Measurements from ENCODE around the gene SLC44A3. TPM values are rescaled to one million over a fixed set of nuclear protein-coding genes. Genes with fewer than 3 reads are reported as not detected.

Gene SLC44A3
- total and polyA plus RNA-seq, 2 of the 4 experiments (the other 2 are of a cell fraction): 0.31 to 0.54 TPM

- no peak for ATAC-seq (ENCODE audit: low read depth)
- BruUV-seq (replicated peaks): no TSS peak
Observed at GRCh38 chr1:94821636-94822305, 1.6 kb downstream of the SLC44A3 start.

More at GRCh38 chr1:94821636-94822305, 1.6 kb downstream of the SLC44A3 start:
- no peak overlapping the region for H3K23ac ChIP-seq (ENCODE audit: low read depth, low read length)
- H2BK5ac ChIP-seq (ENCODE audit: low read depth, low read length, poor library complexity, severe bottlenecking): no peak overlapping the region
- no peak overlapping the region for H3K9ac ChIP-seq (ENCODE audit: low read depth, low read length)
- ChIA-PET POLR2A (ENCODE audit: unreplicated experiment) (no interaction called here), CTCF (interaction anchor here (0.6 kb wide), 1 partner anchor 15 kb away, joined by 3 read pairs; no protein-coding TSS in a partner anchor)
- H3K9me1 ChIP-seq (ENCODE audit: insufficient read depth, low read length): peaks cover 6% of the 10 kb centered on the region; the same call in 1 of the 2 replicates
- H2BK120ac ChIP-seq (ENCODE audit: low read depth, low read length): no peak overlapping the region
- no peak overlapping the region for H3K56ac ChIP-seq (ENCODE audit: extremely low read depth, insufficient read depth, low read length)
- H3K79me1 ChIP-seq (ENCODE audit: low read depth in 1 of 2, low read length in 2 of 2): no peaks in the 10 kb centered on the region
- no CpG with 5 or more reads among the region's 9 CpGs for WGBS, 2 experiments (ENCODE audit: extremely low coverage in 2 of 2, insufficient read length in 1 of 2)
- H3K4me1 ChIP-seq (ENCODE audit: control insufficient read depth, insufficient read depth, low read length): 0 out of 2 replicates have a peak, but pooled peaks cover 2% of the 10 kb centered on the region
- H4K5ac ChIP-seq (ENCODE audit: low read depth, low read length): no peak overlapping the region
- H4K8ac ChIP-seq (ENCODE audit: low read depth in 2 of 2, low read length in 2 of 2): no peak overlapping the region
- no peak overlapping the region for H2BK20ac ChIP-seq (ENCODE audit: low read depth, low read length)
- no peak overlapping the region for H4K91ac ChIP-seq (ENCODE audit: insufficient read depth, low read depth, low read length)
- TF ChIP-seq USF2 (IDR thresholded peaks at IDR 0.05; ENCODE audit: low read depth, low read length): no peak
- TF ChIP-seq FOS (IDR thresholded peaks at IDR 0.05; ENCODE audit: low read depth, low read length): no peak
- no peak for TF ChIP-seq RCOR1 (IDR thresholded peaks at IDR 0.05; ENCODE audit: insufficient replicate concordance, low read length)
- no peak for TF ChIP-seq CHD1 (IDR thresholded peaks at IDR 0.05; ENCODE audit: low read depth, low read length)
- no peak for TF ChIP-seq MXI1 (IDR thresholded peaks at IDR 0.05; ENCODE audit: borderline replicate concordance, low read depth, low read length)
- TF ChIP-seq MAFK (IDR thresholded peaks at IDR 0.05; ENCODE audit: low read depth, low read length): no peak
- no peak for TF ChIP-seq POLR2A (IDR thresholded peaks at IDR 0.05; ENCODE audit: low read depth, low read length)
- no peak for TF ChIP-seq RFX5 (IDR thresholded peaks at IDR 0.05; ENCODE audit: low read depth, low read length)
- no peak for TF ChIP-seq CTCF (conservative IDR thresholded peaks at IDR 0.05; ENCODE audit: low read depth, low read length)
- no peak for TF ChIP-seq CEBPB (IDR thresholded peaks at IDR 0.05; ENCODE audit: low read depth, low read length)
- no peak for TF ChIP-seq BHLHE40 (IDR thresholded peaks at IDR 0.05; ENCODE audit: low read depth, low read length)
- TF ChIP-seq NFE2L2 (IDR thresholded peaks at IDR 0.05; ENCODE audit: low read depth, low read length): no peak
- no peak for TF ChIP-seq ELK1 (IDR thresholded peaks at IDR 0.05; ENCODE audit: borderline replicate concordance, low read depth, low read length)
- no peak for TF ChIP-seq RAD21 (IDR thresholded peaks at IDR 0.05; ENCODE audit: low read length)
- TF ChIP-seq MAZ (IDR thresholded peaks at IDR 0.05; ENCODE audit: borderline replicate concordance, low read depth, low read length): no peak
- no peak for TF ChIP-seq SMC3 (IDR thresholded peaks at IDR 0.05; ENCODE audit: low read depth, low read length)
- no peaks in the 10 kb centered on the region for H3K9me3 ChIP-seq (ENCODE audit: control insufficient read depth, insufficient read depth, low read length)
- no peak overlapping the region for H3K4ac ChIP-seq (ENCODE audit: low read depth, low read length)
- no peaks in the 10 kb centered on the region for H3K36me3 ChIP-seq (ENCODE audit: control insufficient read depth, insufficient read depth, low read length)
- no peak overlapping the region for H3K27ac ChIP-seq (ENCODE audit: insufficient read depth, low read length)
- H3K27me3 ChIP-seq (ENCODE audit: control insufficient read depth, insufficient read depth, low read length): peaks cover 21% of the 10 kb centered on the region
- no peak overlapping the region for H3K4me3 ChIP-seq (ENCODE audit: insufficient read depth, low read depth, low read length)
- no peak overlapping the region for H3K14ac ChIP-seq (replicated peaks; ENCODE audit: low read depth, low read length)
- H4K20me1 ChIP-seq (ENCODE audit: insufficient read depth, low read length): no peaks in the 10 kb centered on the region
- H2AFZ ChIP-seq (replicated peaks; ENCODE audit: low read length, poor library complexity): no peak overlapping the region
- in situ Hi-C loops (cut with MboI; ENCODE audit: low sequenced_read_pairs) (loop anchor here (25.0 kb wide), 1 partner anchor 759 kb away; no protein-coding TSS in a partner anchor), intact Hi-C loops (cut with micrococcal nuclease) (no loop called here), dilution Hi-C loops (cut with HindIII; ENCODE audit: low sequenced_read_pairs, unreplicated experiment) (no loop called here)
- no peak overlapping the region for H2BK15ac ChIP-seq (ENCODE audit: low read depth, low read length)
- no peak overlapping the region for H3K18ac ChIP-seq (ENCODE audit: low read depth, low read length)
- DNase-seq: no peak
- H3K4me2 ChIP-seq (ENCODE audit: low read depth, low read length): no peak overlapping the region
- H2AK9ac ChIP-seq (replicated peaks; ENCODE audit: low read depth, low read length, poor library complexity): no peak overlapping the region
- no peak overlapping the region for H2AK5ac ChIP-seq (ENCODE audit: low read depth, low read length)

Measured in IMR-90 (cell line).